ENCODE data around the gene RNU6-9. TPM values are rescaled to one million over a fixed set of nuclear protein-coding genes. Genes with fewer than 3 reads are reported as not detected.

RNU6-9 gene
- total RNA-seq, 1 donor from 2014 or later, result not detected

DNA sequence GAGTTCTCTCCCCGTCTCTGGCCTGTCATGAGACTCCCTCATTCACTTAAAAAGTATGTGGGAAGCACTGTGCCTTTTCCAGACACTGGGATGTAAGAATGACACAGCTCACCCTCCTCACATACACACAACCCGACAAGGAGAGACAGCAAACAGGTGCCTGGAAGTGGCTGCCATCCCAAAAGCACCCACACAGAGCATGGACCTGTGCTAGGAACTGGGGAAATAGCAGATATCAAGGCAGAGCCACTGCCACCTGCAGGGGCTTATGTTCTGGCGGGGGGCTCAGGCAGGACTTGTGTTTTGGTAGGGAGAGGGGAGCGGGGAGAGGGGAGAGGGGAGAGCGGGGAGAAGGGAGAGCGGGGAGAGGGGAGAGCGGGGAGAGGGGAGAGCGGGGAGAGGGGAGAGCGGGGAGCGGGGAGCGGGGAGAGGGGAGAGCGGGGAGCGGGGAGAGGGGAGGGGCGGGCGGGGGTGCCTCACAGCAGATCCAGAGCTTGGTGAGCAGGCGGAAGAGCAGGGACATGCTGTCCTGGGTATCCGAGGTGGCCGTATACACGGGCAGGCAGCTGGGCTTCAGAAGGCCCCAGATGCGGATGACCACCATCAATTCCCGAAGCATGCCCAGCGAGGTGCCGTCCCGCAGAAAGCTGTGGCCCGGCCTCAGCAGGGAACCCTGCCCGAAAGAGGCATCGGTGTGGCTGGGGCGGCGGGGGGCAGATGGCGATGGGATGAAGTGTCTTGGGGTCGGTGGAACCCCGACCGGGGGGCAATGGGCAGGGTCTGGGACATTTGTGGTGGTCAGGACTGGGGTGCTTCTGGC is 21.6 kb upstream of the RNU6-9 start:
- peaks cover 6% of the 10 kb centered on the region for H3K4me1 Mint-ChIP-seq (ENCODE audit: low read depth, unreplicated experiment)
- H3K4me3 Mint-ChIP-seq (ENCODE audit: unreplicated experiment), result no peak overlapping the region
- H3K27ac Mint-ChIP-seq (ENCODE audit: unreplicated experiment), result no peak overlapping the region
- H3K27me3 Mint-ChIP-seq (ENCODE audit: unreplicated experiment), result peaks cover 5% of the 10 kb centered on the region
- H3K36me3 Mint-ChIP-seq (ENCODE audit: unreplicated experiment), result peaks cover 5% of the 10 kb centered on the region
- peaks cover 12% of the 10 kb centered on the region for H3K9me3 Mint-ChIP-seq (ENCODE audit: unreplicated experiment)
- TF ChIP-seq CTCF (IDR thresholded peaks at IDR 0.05; ENCODE audit: partially characterized antibody, unreplicated experiment), result no peak
- DNase-seq, result peak; percentile 53

- peaks cover 12% of the 10 kb centered on the region for H3K9me3 Mint-ChIP-seq (ENCODE audit: unreplicated experiment)
Measured at GRCh38 chr19:872266-872951, 20.9 kb upstream of the RNU6-9 start.

GRCh38 chr19:873084-873483 is 20.2 kb upstream of the RNU6-9 start:
- H3K36me3 Mint-ChIP-seq (ENCODE audit: unreplicated experiment), result no peaks in the 10 kb centered on the region
- no peak overlapping the region for H3K4me3 Mint-ChIP-seq (ENCODE audit: unreplicated experiment)
- H3K4me1 Mint-ChIP-seq (ENCODE audit: low read depth, unreplicated experiment), result peaks cover 1% of the 10 kb centered on the region
- peaks cover 5% of the 10 kb centered on the region for H3K27me3 Mint-ChIP-seq (ENCODE audit: unreplicated experiment)
- DNase-seq, result peak; percentile 55
- H3K9me3 Mint-ChIP-seq (ENCODE audit: unreplicated experiment), result peaks cover 10% of the 10 kb centered on the region
- H3K27ac Mint-ChIP-seq (ENCODE audit: unreplicated experiment), result no peak overlapping the region
- no peak for TF ChIP-seq CTCF (IDR thresholded peaks at IDR 0.05; ENCODE audit: partially characterized antibody, unreplicated experiment)

More at GRCh38 chr19:872266-872951, 20.9 kb upstream of the RNU6-9 start:
- Mint-ChIP-seq H3K4me1 (ENCODE audit: low read depth, unreplicated experiment) (peaks cover 4% of the 10 kb centered on the region), H3K4me3 (ENCODE audit: unreplicated experiment) (no peak overlapping the region), H3K27ac (ENCODE audit: unreplicated experiment) (no peak overlapping the region), H3K36me3 (ENCODE audit: unreplicated experiment) (peaks cover 3% of the 10 kb centered on the region), H3K27me3 (ENCODE audit: unreplicated experiment) (peaks cover 5% of the 10 kb centered on the region)
- DNase-seq, result peak; percentile 73
- TF ChIP-seq CTCF (IDR thresholded peaks at IDR 0.05; ENCODE audit: partially characterized antibody, unreplicated experiment), result no peak

- Mint-ChIP-seq H3K4me3 (ENCODE audit: unreplicated experiment) (no peak overlapping the region), H3K9me3 (ENCODE audit: unreplicated experiment) (peaks cover 10% of the 10 kb centered on the region), H3K27ac (ENCODE audit: unreplicated experiment) (no peak overlapping the region)
Measured at GRCh38 chr19:873561-874041, 19.7 kb upstream of the RNU6-9 start.

More at GRCh38 chr19:873561-874041, 19.7 kb upstream of the RNU6-9 start:
- Mint-ChIP-seq H3K36me3 (ENCODE audit: unreplicated experiment) (no peaks in the 10 kb centered on the region), H3K4me1 (ENCODE audit: low read depth, unreplicated experiment) (peaks cover 1% of the 10 kb centered on the region), H3K27me3 (ENCODE audit: unreplicated experiment) (peaks cover 5% of the 10 kb centered on the region)
- TF ChIP-seq CTCF (IDR thresholded peaks at IDR 0.05; ENCODE audit: partially characterized antibody, unreplicated experiment), result no peak
- no peak for DNase-seq
